ENCODE measurements around the gene ANGEL1. TPM values are rescaled to one million over a fixed set of nuclear protein-coding genes. Genes with fewer than 3 reads are reported as not detected.

The ANGEL1 gene
- total RNA-seq, 2 experiments from 2014 or later = 17.6 to 33.7 TPM

DNA sequence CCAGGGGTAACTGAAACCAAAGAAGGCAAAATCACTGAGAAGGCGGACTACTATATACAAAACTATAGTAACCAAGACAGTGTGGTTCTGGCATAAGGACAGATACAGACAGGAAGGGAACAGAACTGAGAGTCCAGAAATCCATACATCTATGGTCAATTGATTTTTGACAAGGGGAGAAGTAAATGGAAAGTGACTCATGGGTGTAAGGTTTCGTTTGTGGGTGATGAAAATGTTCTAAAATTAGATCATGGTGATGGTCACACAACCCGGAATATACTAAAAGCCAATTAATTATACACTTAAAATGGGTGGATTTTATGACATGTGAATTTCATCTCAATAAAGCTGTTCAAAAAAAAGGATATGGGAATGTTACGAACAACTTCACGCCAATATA is 18.7 kb downstream of the ANGEL1 start:
- intact Hi-C loops (cut with micrococcal nuclease; ENCODE audit: unreplicated experiment) = no loop called here
- no peaks in the 10 kb centered on the region for H3K9me3 ChIP-seq (ENCODE audit: low read length)
- BruUV-seq (replicated peaks) = no TSS peak

DNA sequence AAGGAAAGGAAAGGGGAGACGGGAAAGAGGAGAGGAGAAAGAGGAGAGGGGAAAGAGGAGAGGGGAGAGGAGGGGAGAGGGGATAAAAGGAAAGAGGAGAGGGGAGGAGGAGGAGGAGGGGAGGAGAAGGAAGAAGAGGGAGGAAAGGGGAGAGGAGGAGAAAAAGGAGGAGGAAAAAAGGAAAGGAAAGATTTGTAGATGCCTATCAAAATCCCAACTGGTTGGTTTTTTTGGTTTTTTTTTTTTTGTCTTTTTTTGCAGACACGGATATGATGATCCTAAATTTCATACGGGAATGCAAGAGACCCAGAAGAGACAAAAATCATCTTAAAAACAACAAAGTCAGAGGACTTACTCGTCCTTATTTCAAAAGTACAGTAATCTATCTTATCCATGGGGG is 19.4 kb downstream of the ANGEL1 start:
- CTCF ChIA-PET (ENCODE audit: unreplicated experiment) = no interaction called here
- no peaks in the 10 kb centered on the region for H3K4me1 ChIP-seq (ENCODE audit: insufficient read depth, low read length, poor library complexity, severe bottlenecking)
- H3K4me3 ChIP-seq (ENCODE audit: low read depth, low read length, poor library complexity, severe bottlenecking) = no peak overlapping the region
- peaks cover 54% of the 10 kb centered on the region for H3K36me3 ChIP-seq (ENCODE audit: insufficient read depth, low read length)
- H4K20me1 ChIP-seq (ENCODE audit: insufficient read depth, low read length) = no peaks in the 10 kb centered on the region
- POLR2A ChIA-PET = no interaction called here
- TF ChIP-seq, protein P1, sequence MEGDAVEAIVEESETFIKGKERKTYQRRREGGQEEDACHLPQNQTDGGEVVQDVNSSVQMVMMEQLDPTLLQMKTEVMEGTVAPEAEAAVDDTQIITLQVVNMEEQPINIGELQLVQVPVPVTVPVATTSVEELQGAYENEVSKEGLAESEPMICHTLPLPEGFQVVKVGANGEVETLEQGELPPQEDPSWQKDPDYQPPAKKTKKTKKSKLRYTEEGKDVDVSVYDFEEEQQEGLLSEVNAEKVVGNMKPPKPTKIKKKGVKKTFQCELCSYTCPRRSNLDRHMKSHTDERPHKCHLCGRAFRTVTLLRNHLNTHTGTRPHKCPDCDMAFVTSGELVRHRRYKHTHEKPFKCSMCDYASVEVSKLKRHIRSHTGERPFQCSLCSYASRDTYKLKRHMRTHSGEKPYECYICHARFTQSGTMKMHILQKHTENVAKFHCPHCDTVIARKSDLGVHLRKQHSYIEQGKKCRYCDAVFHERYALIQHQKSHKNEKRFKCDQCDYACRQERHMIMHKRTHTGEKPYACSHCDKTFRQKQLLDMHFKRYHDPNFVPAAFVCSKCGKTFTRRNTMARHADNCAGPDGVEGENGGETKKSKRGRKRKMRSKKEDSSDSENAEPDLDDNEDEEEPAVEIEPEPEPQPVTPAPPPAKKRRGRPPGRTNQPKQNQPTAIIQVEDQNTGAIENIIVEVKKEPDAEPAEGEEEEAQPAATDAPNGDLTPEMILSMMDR (conservative IDR thresholded peaks at IDR 0.05; ENCODE audit: low read length) = no peak
- intact Hi-C loops (cut with micrococcal nuclease; ENCODE audit: unreplicated experiment) = no loop called here
- no TSS peak for BruUV-seq (replicated peaks)
- H3K9me3 ChIP-seq (ENCODE audit: low read length) = no peaks in the 10 kb centered on the region
- DNase-seq (ENCODE audit: low spot score) = no peak
- H2AFZ ChIP-seq (ENCODE audit: low read length) = no peak overlapping the region
- H3K9me2 ChIP-seq (ENCODE audit: insufficient read depth, low read length) = no peaks in the 10 kb centered on the region
- no peak overlapping the region for H3K4me2 ChIP-seq (ENCODE audit: low read length)
- H3K79me2 ChIP-seq (ENCODE audit: insufficient read depth, low read depth, low read length) = no peaks in the 10 kb centered on the region
- no peak overlapping the region for H3K27ac ChIP-seq (ENCODE audit: low read depth, low read length, poor library complexity, severe bottlenecking)

More for the DNA sequence above, 18.7 kb downstream of the ANGEL1 start:
- Histone ChIP-seq H3K4me2 (ENCODE audit: low read length) (no peak overlapping the region), H3K9me2 (ENCODE audit: insufficient read depth, low read length) (no peaks in the 10 kb centered on the region), H3K36me3 (ENCODE audit: insufficient read depth, low read length) (peaks cover 54% of the 10 kb centered on the region), H3K79me2 (ENCODE audit: insufficient read depth, low read depth, low read length) (no peaks in the 10 kb centered on the region), H2AFZ (ENCODE audit: low read length) (no peak overlapping the region), H3K4me1 (ENCODE audit: insufficient read depth, low read length, poor library complexity, severe bottlenecking) (no peaks in the 10 kb centered on the region), H3K4me3 (ENCODE audit: low read depth, low read length, poor library complexity, severe bottlenecking) (no peak overlapping the region), H4K20me1 (ENCODE audit: insufficient read depth, low read length) (no peaks in the 10 kb centered on the region), H3K27ac (ENCODE audit: low read depth, low read length, poor library complexity, severe bottlenecking) (no peak overlapping the region)
- CTCF ChIA-PET (ENCODE audit: unreplicated experiment) = interaction anchor here (0.6 kb wide), 1 partner anchor 271 kb away, joined by 3 read pairs; no protein-coding TSS in a partner anchor
- no peak for DNase-seq (ENCODE audit: low spot score)
- POLR2A ChIA-PET = no interaction called here
- TF ChIP-seq EZH2phosphoT487 (IDR thresholded peaks at IDR 0.05; ENCODE audit: borderline replicate concordance, low read depth, low read length) = no peak
- TF ChIP-seq, protein P1 (conservative IDR thresholded peaks at IDR 0.05; ENCODE audit: low read length) = no peak

GRCh38 chr14:76792422-76792821 is 20.3 kb downstream of the ANGEL1 start:
- Histone ChIP-seq H3K27ac (ENCODE audit: low read depth, low read length, poor library complexity, severe bottlenecking) (no peak overlapping the region), H3K4me2 (ENCODE audit: low read length) (no peak overlapping the region), H3K36me3 (ENCODE audit: insufficient read depth, low read length) (peaks cover 57% of the 10 kb centered on the region), H4K20me1 (ENCODE audit: insufficient read depth, low read length) (no peaks in the 10 kb centered on the region), H3K79me2 (ENCODE audit: insufficient read depth, low read depth, low read length) (no peaks in the 10 kb centered on the region), H3K4me3 (ENCODE audit: low read depth, low read length, poor library complexity, severe bottlenecking) (no peak overlapping the region), H3K9me3 (ENCODE audit: low read length) (no peaks in the 10 kb centered on the region), H2AFZ (ENCODE audit: low read length) (no peak overlapping the region), H3K4me1 (ENCODE audit: insufficient read depth, low read length, poor library complexity, severe bottlenecking) (no peaks in the 10 kb centered on the region), H3K9me2 (ENCODE audit: insufficient read depth, low read length) (no peaks in the 10 kb centered on the region)
- POLR2A ChIA-PET = no interaction called here
- CTCF ChIA-PET (ENCODE audit: unreplicated experiment) = no interaction called here
- no peak for DNase-seq (ENCODE audit: low spot score)
- TF ChIP-seq EZH2phosphoT487 (IDR thresholded peaks at IDR 0.05; ENCODE audit: borderline replicate concordance, low read depth, low read length) = no peak
- TF ChIP-seq, protein P1 (conservative IDR thresholded peaks at IDR 0.05; ENCODE audit: low read length) = no peak
- BruUV-seq (replicated peaks) = no TSS peak
- intact Hi-C loops (cut with micrococcal nuclease; ENCODE audit: unreplicated experiment) = no loop called here

All from OCI-LY7 (cell line).